HEK293 (cell line): Measurements from ENCODE around the gene AHCYL2.

Source experiments
- CTCF ChIA-PET: fragments of 350-600 bp; formaldehyde crosslinking; extraction: SDS; loops from one replicate; lab custom pipeline; 2021; ENCODE audit warnings: antibody characterized with exemption; lab: Yijun Ruan, JAX
- POLR2A ChIA-PET: fragments of 300-600 bp; formaldehyde crosslinking; extraction: SDS; loops from one replicate; lab custom pipeline; 2020; ENCODE audit warnings: antibody characterized with exemption, inconsistent platforms; lab: Yijun Ruan, JAX
- H3K27ac ChIP-seq: fragments of 200-500 bp; sonication (Bioruptor generic); 2 replicates; pipeline ENCODE4 v1.5.1; 2014; ENCODE audit warnings: low read depth, low read length, control low read depth, inconsistent platforms; ENCODE audit errors: extremely low read depth
- H3K36me3 ChIP-seq, 2 experiments: fragments of 200-500 bp in 1 of 2; sonication (Bioruptor generic) in 1 of 2; 1 replicate in 1 of 2; 2 replicates in 1 of 2; pipeline ENCODE4 v1.5.1; 2014 to 2017; ENCODE audit warnings: inconsistent platforms in 2 of 2, low read length in 2 of 2; ENCODE audit not compliant: control insufficient read depth in 2 of 2, insufficient read depth in 1 of 2
- H3K4me1 ChIP-seq: fragments of 200-500 bp; sonication (Bioruptor generic); 2 replicates; pipeline ENCODE4 v1.5.1; 2014; ENCODE audit warnings: mild to moderate bottlenecking, low read length, inconsistent platforms; ENCODE audit not compliant: control insufficient read depth, insufficient read depth
- H3K4me3 ChIP-seq: 2 replicates; pipeline ENCODE4 v1.5.1; 2011; ENCODE audit warnings: low read depth, mild to moderate bottlenecking, control low read depth, low read length, moderate library complexity
- H3K9me3 ChIP-seq: fragments of 200-500 bp; sonication (Bioruptor generic); 2 replicates; pipeline ENCODE4 v1.5.1; 2014; ENCODE audit warnings: low read depth, low read length, inconsistent platforms; ENCODE audit not compliant: control insufficient read depth, insufficient read depth
- KLF1 ChIP-seq: fragments of 450-650 bp; formaldehyde crosslinking; IDR thresholded peaks from 2 replicates; pipeline ENCODE4 v1.5.1; 2016; ENCODE audit warnings: missing biosample characterization, missing genetic modification characterization
- KLF17 ChIP-seq: fragments of 450-650 bp; formaldehyde crosslinking; IDR thresholded peaks from 2 replicates; pipeline ENCODE4 v1.5.1; 2016; ENCODE audit warnings: missing biosample characterization, missing genetic modification characterization
- OSR2 ChIP-seq: fragments of 450-650 bp; formaldehyde crosslinking; IDR thresholded peaks from 2 replicates; pipeline ENCODE4 v1.5.1; 2016; ENCODE audit warnings: missing biosample characterization, missing genetic modification characterization
- OVOL3 ChIP-seq: fragments of 450-650 bp; formaldehyde crosslinking; IDR thresholded peaks from 2 replicates; pipeline ENCODE4 v1.5.1; 2016; ENCODE audit warnings: missing biosample characterization, missing genetic modification characterization
- SETDB1 ChIP-seq: IDR thresholded peaks from one replicate; pipeline ENCODE4 v1.6.1; 2017; ENCODE audit warnings: mild to moderate bottlenecking, low read length, moderate library complexity, mixed read lengths; ENCODE audit not compliant: insufficient read length
- YY2 ChIP-seq: fragments of 450-650 bp; formaldehyde crosslinking; IDR thresholded peaks from 2 replicates; pipeline ENCODE4 v1.5.1; 2016; ENCODE audit warnings: missing biosample characterization, missing genetic modification characterization
- ZBTB20 ChIP-seq: fragments of 450-650 bp; formaldehyde crosslinking; IDR thresholded peaks from 2 replicates; pipeline ENCODE4 v1.5.1; 2016; ENCODE audit warnings: missing biosample characterization, missing genetic modification characterization
- ZNF112 ChIP-seq: fragments of 450-650 bp; formaldehyde crosslinking; IDR thresholded peaks from 2 replicates; pipeline ENCODE4 v1.5.0; 2017; ENCODE audit warnings: missing biosample characterization, missing genetic modification characterization
- ZNF138 ChIP-seq: fragments of 450-650 bp; formaldehyde crosslinking; IDR thresholded peaks from 2 replicates; pipeline ENCODE4 v1.5.1; 2016; ENCODE audit warnings: missing biosample characterization, missing genetic modification characterization, borderline replicate concordance
- ZNF146 ChIP-seq: fragments of 450-650 bp; formaldehyde crosslinking; IDR thresholded peaks from 2 replicates; pipeline ENCODE4 v1.5.1; 2016; ENCODE audit warnings: missing biosample characterization, missing genetic modification characterization
- ZNF169 ChIP-seq: fragments of 450-650 bp; formaldehyde crosslinking; IDR thresholded peaks from 2 replicates; pipeline ENCODE4 v1.5.1; 2016; ENCODE audit warnings: missing biosample characterization, missing genetic modification characterization
- ZNF175 ChIP-seq: fragments of 450-650 bp; formaldehyde crosslinking; IDR thresholded peaks from 2 replicates; pipeline ENCODE4 v1.5.1; 2016; ENCODE audit warnings: missing biosample characterization, missing genetic modification characterization
- ZNF19 ChIP-seq: fragments of 450-650 bp; formaldehyde crosslinking; IDR thresholded peaks from 2 replicates; pipeline ENCODE4; 2016; ENCODE audit warnings: missing biosample characterization, missing genetic modification characterization, low read depth
- ZNF2 ChIP-seq: fragments of 450-650 bp; formaldehyde crosslinking; IDR thresholded peaks from 2 replicates; pipeline ENCODE4 v1.5.1; 2016; ENCODE audit warnings: missing biosample characterization, missing genetic modification characterization
- ZNF202 ChIP-seq: fragments of 450-650 bp; formaldehyde crosslinking; IDR thresholded peaks from 2 replicates; pipeline ENCODE4 v1.5.1; 2016; ENCODE audit warnings: missing biosample characterization, missing genetic modification characterization, borderline replicate concordance
- ZNF214 ChIP-seq: fragments of 450-650 bp; formaldehyde crosslinking; IDR thresholded peaks from 2 replicates; pipeline ENCODE4 v1.5.1; 2017; ENCODE audit warnings: missing biosample characterization, mild to moderate bottlenecking, missing genetic modification characterization, borderline replicate concordance
- ZNF248 ChIP-seq: fragments of 450-650 bp; formaldehyde crosslinking; IDR thresholded peaks from 2 replicates; pipeline ENCODE4 v1.5.1; 2017; ENCODE audit warnings: missing biosample characterization, missing genetic modification characterization
- ZNF324 ChIP-seq: fragments of 450-650 bp; formaldehyde crosslinking; IDR thresholded peaks from 2 replicates; pipeline ENCODE4 v1.5.1; 2016; ENCODE audit warnings: missing biosample characterization, missing genetic modification characterization
- ZNF335 ChIP-seq: fragments of 450-650 bp; formaldehyde crosslinking; conservative IDR thresholded peaks from 2 replicates; pipeline ENCODE4 v1.5.1; 2016; ENCODE audit warnings: missing biosample characterization, missing genetic modification characterization
- ZNF362 ChIP-seq: fragments of 450-650 bp; formaldehyde crosslinking; IDR thresholded peaks from 2 replicates; pipeline ENCODE4 v1.5.1; 2016; ENCODE audit warnings: missing biosample characterization, missing genetic modification characterization
- ZNF366 ChIP-seq: fragments of 450-650 bp; formaldehyde crosslinking; conservative IDR thresholded peaks from 2 replicates; pipeline ENCODE4 v1.5.1; 2016; ENCODE audit warnings: missing biosample characterization, missing genetic modification characterization
- ZNF394 ChIP-seq: fragments of 450-650 bp; formaldehyde crosslinking; IDR thresholded peaks from 2 replicates; pipeline ENCODE4 v1.5.1; 2016; ENCODE audit warnings: missing biosample characterization, missing genetic modification characterization, mild to moderate bottlenecking, moderate library complexity, borderline replicate concordance
- ZNF416 ChIP-seq: fragments of 450-650 bp; formaldehyde crosslinking; IDR thresholded peaks from 2 replicates; pipeline ENCODE4 v1.5.1; 2016; ENCODE audit warnings: missing biosample characterization, missing genetic modification characterization
- ZNF433 ChIP-seq: fragments of 450-650 bp; formaldehyde crosslinking; IDR thresholded peaks from 2 replicates; pipeline ENCODE4 v1.5.1; 2016; ENCODE audit warnings: missing biosample characterization, missing genetic modification characterization, low read depth
- ZNF48 ChIP-seq: fragments of 450-650 bp; formaldehyde crosslinking; IDR thresholded peaks from 2 replicates; pipeline ENCODE4 v1.5.1; 2016; ENCODE audit warnings: missing biosample characterization, missing genetic modification characterization
- ZNF521 ChIP-seq: fragments of 450-650 bp; formaldehyde crosslinking; IDR thresholded peaks from 2 replicates; pipeline ENCODE4 v1.5.1; 2017; ENCODE audit warnings: missing biosample characterization, mild to moderate bottlenecking, missing genetic modification characterization
- ZNF596 ChIP-seq: fragments of 450-650 bp; IDR thresholded peaks from 2 replicates; pipeline ENCODE4 v1.5.0; 2018; ENCODE audit warnings: missing biosample characterization, mild to moderate bottlenecking, missing genetic modification characterization, moderate library complexity
- ZXDB ChIP-seq: fragments of 450-650 bp; formaldehyde crosslinking; IDR thresholded peaks from 2 replicates; pipeline ENCODE4 v1.5.1; 2016; ENCODE audit warnings: missing biosample characterization, missing genetic modification characterization
- TF ChIP-seq, protein P1 (sequence below): fragments of 450-650 bp; formaldehyde crosslinking; IDR thresholded peaks from 2 replicates; pipeline ENCODE4 v1.5.1; 2016; ENCODE audit warnings: missing biosample characterization, missing genetic modification characterization

AHCYL2 gene

GRCh38 chr7:129266181-129266580 is 41.4 kb downstream of the AHCYL2 start:
- POLR2A ChIA-PET, result no interaction called here
- Histone ChIP-seq H3K27ac (no peak overlapping the region), H3K4me1 (no peaks in the 10 kb centered on the region; the same call in 1 of the 2 replicates), H3K36me3 (no peaks in the 10 kb centered on the region), H3K4me3 (no peak overlapping the region), H3K9me3 (no peaks in the 10 kb centered on the region)
- CTCF ChIA-PET, result no interaction called here
- TF ChIP-seq ZNF324 (no peak), SETDB1 (no peak), ZNF521 (no peak), OSR2 (tag by site-specific recombination) (no peak), ZNF248 (tag by site-specific recombination) (no peak), ZNF169 (tag by site-specific recombination) (no peak), ZNF433 (tag by site-specific recombination) (no peak)
- TF ChIP-seq, protein P1, sequence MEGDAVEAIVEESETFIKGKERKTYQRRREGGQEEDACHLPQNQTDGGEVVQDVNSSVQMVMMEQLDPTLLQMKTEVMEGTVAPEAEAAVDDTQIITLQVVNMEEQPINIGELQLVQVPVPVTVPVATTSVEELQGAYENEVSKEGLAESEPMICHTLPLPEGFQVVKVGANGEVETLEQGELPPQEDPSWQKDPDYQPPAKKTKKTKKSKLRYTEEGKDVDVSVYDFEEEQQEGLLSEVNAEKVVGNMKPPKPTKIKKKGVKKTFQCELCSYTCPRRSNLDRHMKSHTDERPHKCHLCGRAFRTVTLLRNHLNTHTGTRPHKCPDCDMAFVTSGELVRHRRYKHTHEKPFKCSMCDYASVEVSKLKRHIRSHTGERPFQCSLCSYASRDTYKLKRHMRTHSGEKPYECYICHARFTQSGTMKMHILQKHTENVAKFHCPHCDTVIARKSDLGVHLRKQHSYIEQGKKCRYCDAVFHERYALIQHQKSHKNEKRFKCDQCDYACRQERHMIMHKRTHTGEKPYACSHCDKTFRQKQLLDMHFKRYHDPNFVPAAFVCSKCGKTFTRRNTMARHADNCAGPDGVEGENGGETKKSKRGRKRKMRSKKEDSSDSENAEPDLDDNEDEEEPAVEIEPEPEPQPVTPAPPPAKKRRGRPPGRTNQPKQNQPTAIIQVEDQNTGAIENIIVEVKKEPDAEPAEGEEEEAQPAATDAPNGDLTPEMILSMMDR (tag by site-specific recombination), result no peak

- Histone ChIP-seq H3K27ac (no peak overlapping the region), H3K9me3 (no peaks in the 10 kb centered on the region), H3K4me1 (no peaks in the 10 kb centered on the region), H3K4me3 (no peak overlapping the region), H3K36me3 (peaks cover 0 to 4% of the 10 kb centered on the region in 2 experiments; a peak in 2 of 3 replicates)
- CTCF ChIA-PET, result interaction anchor here (0.6 to 5.6 kb wide), 7 partner anchors 9 to 360 kb away, joined by 3 to 95 read pairs (median 4); no protein-coding TSS in a partner anchor
- TF ChIP-seq ZNF366 (tag by site-specific recombination), result no peak
- no peak for TF ChIP-seq ZNF138 (tag by site-specific recombination)
- no peak for TF ChIP-seq ZNF48 (tag by site-specific recombination)
- TF ChIP-seq ZNF2, result no peak
- no peak for TF ChIP-seq ZNF19 (tag by site-specific recombination)
- TF ChIP-seq ZNF214 (tag by site-specific recombination), result no peak
- TF ChIP-seq ZBTB20 (tag by site-specific recombination), result no peak
- no peak for TF ChIP-seq KLF1 (tag by site-specific recombination)
- POLR2A ChIA-PET, result no interaction called here
Measured at GRCh38 chr7:129270077-129270476, 45.2 kb downstream of the AHCYL2 start.

DNA sequence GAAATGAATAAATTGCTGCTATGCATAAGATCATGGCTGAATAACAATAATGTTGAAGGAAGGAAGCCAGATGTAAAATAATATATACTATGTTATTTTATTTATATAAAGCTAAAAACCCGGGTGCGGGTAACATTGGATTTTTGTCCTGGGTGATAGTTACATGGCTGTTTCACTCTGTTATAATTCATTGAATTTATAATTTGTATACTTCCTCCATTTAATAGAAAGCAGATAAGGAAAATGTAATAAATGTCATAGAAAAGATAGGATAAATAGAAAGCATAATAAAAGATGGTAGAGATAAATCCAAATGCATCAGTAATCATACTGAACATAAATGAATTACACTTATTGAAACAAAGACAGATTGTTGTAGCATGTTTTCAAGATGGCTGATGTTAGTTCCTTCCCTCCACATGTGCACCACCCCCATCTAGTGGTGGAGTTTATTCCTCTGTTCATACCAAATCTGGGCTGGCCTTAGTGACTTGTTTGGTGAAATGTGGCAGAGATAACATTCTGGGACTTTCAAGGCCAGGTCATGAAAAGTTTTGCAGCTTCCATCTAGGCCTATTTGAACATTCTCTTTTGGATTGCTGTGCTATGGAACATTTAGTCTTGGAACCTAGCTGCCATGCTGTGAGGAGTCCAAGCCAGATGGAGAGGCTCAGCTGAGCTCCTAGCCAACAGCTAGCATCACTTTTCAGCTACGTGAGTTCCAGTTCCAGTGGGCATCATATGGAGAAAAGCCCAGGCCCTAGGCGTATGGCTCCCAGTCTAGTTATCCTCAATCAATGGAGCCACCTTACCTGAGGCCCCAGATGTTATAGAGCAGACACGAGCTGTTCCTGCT is 46.9 kb downstream of the AHCYL2 start:
- ChIA-PET CTCF (interaction anchor here (0.6 to 5.6 kb wide), 22 partner anchors 9 to 554 kb away, joined by 3 to 95 read pairs (median 5); partner anchors contain the start of gene TSPAN33), POLR2A (interaction anchor here (0.5 to 0.6 kb wide), 2 partner anchors 738 to 1648 kb away, joined by 3 read pairs; no protein-coding TSS in a partner anchor)
- H3K4me1 ChIP-seq, result no peaks in the 10 kb centered on the region
- no peak overlapping the region for H3K27ac ChIP-seq
- H3K9me3 ChIP-seq, result no peaks in the 10 kb centered on the region
- H3K4me3 ChIP-seq, result no peak overlapping the region
- peaks cover 0 to 4% of the 10 kb centered on the region in 2 experiments; a peak in 2 of 3 replicates for H3K36me3 ChIP-seq
- TF ChIP-seq ZNF202 (no peak), ZNF394 (tag by site-specific recombination) (no peak), ZNF146 (tag by site-specific recombination) (no peak), KLF17 (tag by site-specific recombination) (no peak), ZXDB (tag by site-specific recombination) (no peak), ZNF175 (tag by site-specific recombination) (no peak), ZNF112 (tag by site-specific recombination) (no peak), ZNF416 (tag by site-specific recombination) (no peak), OVOL3 (tag by site-specific recombination) (no peak), ZNF596 (no peak), ZNF362 (tag by site-specific recombination) (no peak), YY2 (tag by site-specific recombination) (0 out of 2 replicates have a peak, but pooled peaks have one; percentile 37), ZNF335 (tag by site-specific recombination) (no peak)
